Muscle of back (tissue), 11 donors: ENCODE measurements around the gene FRMD5. TPM values are rescaled to one million over a fixed set of nuclear protein-coding genes. Genes with fewer than 3 reads are reported as not detected.
"Not testable (repeated sequence)": the region's sequence is repeated elsewhere in the genome, so short reads cannot be mapped to it uniquely, and the experiment has no call there.

Source experiments
- DNase-seq, 3 donors: peaks; one replicate each; pipeline versions ENCODE4 v3.0.0 to v3.0.0-alpha.2; 2013
- polyA plus RNA-seq, 10 donors: library from polyadenylated mRNA; unstranded; fragments of 120-200 nt; gene quantifications; one replicate each; pipeline ENCODE4 v1.2.1, GENCODE V29; 2013; ENCODE audit not compliant: insufficient read length in 10 of 10

Gene FRMD5
- polyA plus RNA-seq, 10 donors: 0.15 to 0.75 (median 0.42) TPM

- not testable (repeated sequence) for DNase-seq
Observed at GRCh38 chr15:44032820-44033219, 162.3 kb downstream of the FRMD5 start.

DNA sequence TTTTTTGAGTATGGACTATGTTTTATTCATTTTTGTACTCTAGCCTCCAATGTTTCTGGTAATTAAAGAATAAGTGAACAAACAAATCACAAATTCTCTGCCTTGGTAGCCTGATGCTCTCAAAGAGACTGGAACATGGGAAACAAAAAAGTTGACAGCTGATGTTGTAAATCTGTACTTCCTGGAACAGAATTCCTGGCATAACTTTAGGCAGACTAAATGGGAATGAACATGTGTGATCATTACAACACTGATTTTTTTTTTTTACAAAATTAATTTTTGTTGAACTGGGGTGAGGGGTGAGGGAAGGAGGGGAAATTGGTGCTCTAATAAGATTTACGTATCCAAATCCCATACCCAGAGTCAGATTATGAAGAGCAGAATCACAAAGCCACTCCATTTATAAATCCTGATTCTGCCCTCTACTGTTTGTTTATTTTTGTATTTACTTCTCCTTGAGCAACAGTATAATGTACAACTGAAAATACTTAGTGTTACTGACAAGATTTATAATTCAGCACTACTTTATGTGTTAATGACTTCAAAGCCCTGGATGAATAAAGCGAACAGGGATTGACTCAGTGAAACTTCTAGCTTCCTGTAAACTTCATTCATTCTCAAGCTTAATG lies 165.0 kb downstream of the FRMD5 start:
- peak in 1 of 3 donors; percentile 44 for DNase-seq

- no peak for DNase-seq
Observed at GRCh38 chr15:44029003-44029402, 166.1 kb downstream of the FRMD5 start.

- no peak for DNase-seq
Observed at GRCh38 chr15:44028349-44028748, 166.7 kb downstream of the FRMD5 start.

- DNase-seq: no peak
Observed at GRCh38 chr15:44024155-44024554, 170.9 kb downstream of the FRMD5 start.

DNA sequence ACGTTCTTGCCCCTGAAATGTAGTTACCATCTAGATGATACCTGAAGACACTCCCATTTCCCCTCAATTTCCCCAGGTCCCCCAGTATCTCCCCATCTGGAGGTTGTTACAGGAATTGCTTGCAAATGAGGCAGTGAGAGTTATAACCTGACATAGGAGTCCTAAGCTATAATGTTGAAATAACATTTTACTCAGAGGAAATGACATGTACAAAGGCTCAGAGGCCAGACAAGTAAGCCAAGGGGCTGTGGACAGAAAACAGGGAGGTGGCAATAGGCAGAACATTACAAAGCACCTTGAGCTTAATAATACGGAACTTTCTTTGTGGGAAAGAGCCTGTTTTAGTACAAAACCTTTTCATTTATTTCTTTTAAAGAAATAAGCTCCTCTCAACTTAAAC lies 171.9 kb downstream of the FRMD5 start:
- no peak for DNase-seq

- DNase-seq: no peak
Observed at GRCh38 chr15:44018151-44018550, 176.9 kb downstream of the FRMD5 start.

DNA sequence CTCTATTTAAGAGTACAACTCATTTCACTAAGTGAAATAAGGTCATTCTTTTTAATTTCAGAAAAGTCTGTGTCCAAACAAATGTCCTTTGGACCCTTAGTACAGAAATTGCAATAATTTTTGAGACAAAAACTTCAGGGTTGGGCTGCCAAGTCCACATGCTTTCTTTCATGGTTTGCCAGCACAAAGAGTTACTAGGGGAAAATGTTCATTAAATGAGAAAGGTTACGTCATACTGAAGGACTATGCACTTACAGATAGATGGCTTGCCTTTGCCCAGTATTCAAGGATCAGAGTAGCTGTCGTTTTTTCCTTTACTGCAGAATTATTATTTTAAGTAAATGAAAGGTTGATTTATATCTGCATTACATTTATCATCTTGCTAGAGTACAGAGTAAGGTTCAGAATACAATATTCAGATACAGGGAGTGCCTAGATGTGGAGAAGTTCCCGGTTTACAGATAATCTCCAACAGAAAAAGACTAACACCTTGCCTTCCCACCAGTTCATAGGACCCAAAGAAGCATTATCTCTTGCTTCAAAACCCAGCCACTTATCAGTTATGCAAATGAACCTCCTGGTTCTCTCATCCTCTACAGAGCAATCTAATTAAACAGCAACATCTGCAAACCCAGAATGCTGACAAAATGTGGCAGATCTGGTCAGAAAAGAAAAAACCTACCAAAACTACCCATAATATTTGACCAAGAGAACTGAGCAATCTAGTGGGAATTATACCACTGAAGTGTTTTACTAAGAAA lies 179.3 kb downstream of the FRMD5 start:
- peak in 2 of 3 donors; percentile 47 to 65 for DNase-seq

DNA sequence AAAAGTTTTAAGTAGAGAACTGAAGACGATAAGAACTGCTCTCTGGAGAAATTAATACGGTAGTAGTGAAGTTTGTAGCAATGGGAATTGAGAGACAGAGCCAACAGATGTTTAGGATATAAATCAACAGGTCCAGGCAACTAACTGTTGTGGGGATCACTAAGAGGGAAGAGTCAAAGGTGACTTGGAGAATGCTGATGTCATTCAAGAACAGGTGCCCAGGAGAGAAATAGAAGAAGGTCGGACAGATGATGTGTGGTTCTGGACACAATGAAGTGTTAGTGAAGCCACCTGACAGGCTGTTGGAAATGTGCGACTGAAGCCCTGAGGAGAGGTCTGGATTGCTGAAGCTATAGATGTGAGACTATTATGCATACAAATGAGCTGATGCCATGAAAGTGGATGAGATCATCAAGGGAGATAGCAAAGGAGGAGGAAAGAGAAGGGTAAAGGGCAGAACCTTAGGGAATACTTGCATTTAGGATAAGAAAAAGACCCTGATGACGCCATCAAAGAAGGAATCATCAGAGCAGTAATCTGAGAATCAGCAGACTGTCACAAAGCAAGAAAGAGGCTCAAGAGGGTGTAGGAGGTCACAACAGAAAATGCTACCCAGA lies 183.7 kb downstream of the FRMD5 start:
- DNase-seq: no peak

DNA sequence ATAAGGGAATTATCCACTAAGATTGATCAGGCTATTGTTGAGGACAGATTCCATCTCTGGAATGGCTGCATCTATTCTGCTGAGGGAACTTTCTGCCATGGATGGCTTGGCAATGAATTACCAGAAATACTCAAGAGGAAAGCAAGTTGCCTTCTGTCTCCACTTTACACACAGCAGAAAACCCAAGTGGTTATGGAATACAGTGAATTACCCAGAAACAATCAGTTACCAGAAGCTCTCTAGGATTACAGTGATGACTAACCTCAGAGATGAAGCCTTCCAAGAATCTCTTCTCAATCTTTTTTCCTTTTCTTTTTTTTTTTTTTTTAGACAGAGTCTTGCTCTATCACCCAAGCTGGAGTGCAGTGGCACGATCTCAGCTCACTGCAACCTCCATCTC lies 185.0 kb downstream of the FRMD5 start:
- no peak for DNase-seq

GRCh38 chr15:44009038-44009437 lies 186.0 kb downstream of the FRMD5 start:
- DNase-seq: no peak

DNA sequence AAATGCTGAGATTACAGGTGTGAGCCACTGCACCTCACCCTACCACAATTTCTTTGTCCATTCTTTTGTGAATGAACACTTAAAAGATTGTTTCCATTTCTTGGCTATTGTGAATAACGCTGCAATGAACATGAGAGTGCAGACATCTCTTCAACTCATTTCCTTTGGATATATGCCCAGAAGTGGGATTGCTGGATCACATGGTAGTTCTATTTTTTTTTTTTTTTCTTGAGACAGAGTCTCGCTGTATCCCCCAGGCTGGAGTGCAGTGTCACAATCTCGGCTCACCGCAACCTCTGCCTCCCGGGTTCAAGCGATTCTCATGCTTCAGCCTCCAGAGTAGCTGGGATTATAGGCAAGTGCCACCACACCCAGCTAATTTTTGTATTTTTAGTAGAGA lies 194.8 kb downstream of the FRMD5 start:
- DNase-seq: peak; percentile 46 to 72 (median 62)

- DNase-seq: peak; percentile 19 to 56 (median 27)
Observed at GRCh38 chr15:43998607-43999006, 196.5 kb downstream of the FRMD5 start.

DNA sequence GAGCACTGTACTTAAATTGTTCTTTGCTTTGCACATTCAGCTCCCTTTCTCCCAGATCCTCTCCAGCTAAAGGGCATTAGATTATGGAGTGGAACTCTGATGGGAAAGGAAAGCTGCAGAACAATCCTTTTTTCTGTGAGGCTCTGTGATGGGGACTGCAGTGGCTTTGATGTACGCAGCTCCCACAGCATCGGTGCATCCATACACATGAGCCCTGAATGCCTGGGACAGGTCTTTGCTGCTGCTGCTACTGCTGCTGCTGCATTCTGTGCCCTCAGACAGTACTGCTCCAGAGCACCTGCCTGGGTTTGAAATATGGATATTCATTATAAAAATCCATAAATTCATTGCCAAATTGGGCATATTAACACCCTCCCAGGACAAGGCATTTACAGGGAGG lies 203.9 kb downstream of the FRMD5 start:
- DNase-seq: no peak

GRCh38 chr15:43989938-43990337 lies 205.1 kb downstream of the FRMD5 start:
- no peak for DNase-seq

DNA sequence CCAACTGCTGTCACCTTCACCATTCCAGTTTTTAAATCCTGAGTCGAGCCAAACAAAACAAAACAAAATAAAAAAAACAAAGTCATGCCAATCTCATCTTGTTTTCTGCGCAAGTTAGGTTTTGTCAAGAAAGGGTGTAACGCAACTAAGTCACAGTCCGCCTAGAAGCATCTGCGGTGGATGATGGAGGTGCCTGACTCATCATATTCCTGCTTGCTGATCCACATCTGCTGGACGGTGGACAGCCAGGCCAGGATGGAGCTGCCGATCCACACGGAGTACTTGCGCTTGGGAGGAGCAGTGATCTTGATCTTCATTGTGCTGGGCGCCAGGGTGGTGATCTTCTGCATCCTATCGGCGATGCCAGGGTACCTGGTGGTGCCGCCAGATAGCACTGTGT lies 206.2 kb downstream of the FRMD5 start:
- no peak for DNase-seq

DNA sequence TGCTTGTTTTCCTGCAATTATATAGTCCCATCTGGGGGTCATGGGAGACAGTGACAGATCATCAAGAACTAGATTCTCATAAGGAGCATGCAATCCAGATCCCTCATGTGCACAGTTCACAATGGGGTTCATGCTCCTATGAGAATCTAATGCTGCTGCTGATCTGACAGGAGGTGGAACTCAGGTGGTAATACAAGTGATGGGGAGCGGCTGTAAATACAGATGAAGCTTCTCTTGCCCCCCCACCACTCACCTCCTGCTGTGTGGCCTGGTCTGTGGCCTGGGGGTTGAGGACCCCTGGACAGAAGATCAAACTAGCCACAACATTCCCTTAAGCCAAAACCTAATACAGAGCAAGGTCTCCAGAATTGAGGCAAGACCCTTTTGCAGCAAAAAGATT lies 207.1 kb downstream of the FRMD5 start:
- no peak for DNase-seq

DNA sequence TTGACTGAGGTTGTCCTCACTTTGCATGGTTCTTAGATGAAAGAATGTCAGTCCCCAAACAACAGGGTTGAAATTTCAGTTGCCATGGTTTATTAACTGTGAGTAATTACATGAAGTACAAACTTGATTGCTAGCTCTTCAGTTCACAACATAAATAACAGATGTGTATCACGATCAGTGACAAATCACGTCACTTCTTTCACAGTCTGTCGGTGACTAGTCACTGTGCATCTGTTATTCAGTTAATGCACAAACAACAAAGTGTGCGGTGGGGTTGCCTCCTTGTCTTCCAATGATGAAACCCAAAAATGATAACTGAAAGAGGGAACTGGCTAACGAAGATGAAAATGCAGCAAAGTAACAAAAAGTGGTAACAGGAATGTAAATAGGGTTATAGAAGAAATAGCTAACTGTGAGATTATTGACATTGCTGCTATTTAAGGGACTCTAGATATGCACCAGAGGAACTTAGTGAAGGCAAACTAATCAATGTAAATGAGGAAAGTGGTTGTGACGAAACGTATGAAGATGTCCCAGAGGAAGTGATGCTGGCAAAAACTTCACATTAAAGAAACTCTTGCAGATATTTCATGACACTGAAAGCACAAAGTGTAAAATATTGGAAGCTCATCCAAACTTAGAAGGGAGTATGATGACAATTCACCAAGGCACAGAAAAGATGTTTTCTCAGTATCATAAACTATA lies 208.9 kb downstream of the FRMD5 start:
- no peak for DNase-seq

GRCh38 chr15:43981576-43981975 lies 213.5 kb downstream of the FRMD5 start:
- DNase-seq: no peak

- no peak for DNase-seq
Observed at GRCh38 chr15:43977072-43977884, 217.8 kb downstream of the FRMD5 start.

DNA sequence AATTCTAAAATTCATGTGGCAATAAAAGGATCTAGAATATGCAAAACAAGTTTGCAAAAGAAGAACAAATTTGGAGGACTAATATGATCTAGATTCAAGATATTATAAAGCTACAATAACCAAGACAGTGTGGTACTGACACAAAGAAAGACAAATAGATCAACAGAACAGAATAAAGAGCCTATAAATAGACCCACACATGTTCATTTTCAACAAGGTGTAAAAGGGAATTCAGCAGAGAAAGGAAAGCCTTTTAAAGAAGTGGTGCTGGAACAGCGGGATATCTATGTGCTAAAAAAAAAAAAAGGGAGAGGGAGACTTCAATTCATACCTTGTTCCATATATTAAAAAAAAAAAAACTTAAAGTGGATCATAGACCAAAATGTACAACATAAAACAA lies 219.3 kb downstream of the FRMD5 start:
- DNase-seq: no peak

- DNase-seq: no peak
Observed at GRCh38 chr15:43975326-43975725, 219.7 kb downstream of the FRMD5 start.
